Measurements from ENCODE around the gene NBPF15. TPM values are rescaled to one million over a fixed set of nuclear protein-coding genes. Genes with fewer than 3 reads are reported as not detected.

The NBPF15 gene
- total RNA-seq, 1 donor from 2014 or later: 52.3 TPM

Other genes with a start within 250 kb of the NBPF15 start
- not detected in 2 replicates for gene PPIAL4E, start 88.0 kb downstream of the NBPF15 start, total RNA-seq
- gene PPIAL4F, start 131.2 kb upstream of the NBPF15 start, total RNA-seq: not detected in 2 replicates

Measured in glomerular endothelial cell (primary cell).